Measurements from ENCODE around the gene GFOD1.
A peak's percentile ranks its signal among the peaks of the same experiment; 100 is the strongest.

The GFOD1 gene

DNA sequence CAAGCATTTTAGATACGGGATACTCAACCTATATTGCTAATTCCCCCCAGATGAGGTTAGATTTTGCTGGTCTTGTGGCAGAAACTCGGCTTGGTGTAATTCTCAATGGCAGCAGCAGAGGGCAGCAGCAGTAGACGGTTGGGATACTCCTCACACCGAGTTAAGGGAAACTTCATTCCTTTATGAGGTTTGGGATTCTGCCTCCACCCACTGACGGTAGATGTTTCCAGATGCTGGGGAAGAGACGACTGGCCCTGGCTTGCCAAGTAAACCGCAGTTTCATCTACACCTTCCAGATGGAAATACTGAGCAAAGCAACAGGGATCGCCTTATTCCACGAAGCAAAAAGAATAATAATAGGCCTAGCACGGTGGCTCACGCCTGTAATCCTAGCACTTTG lies 150.8 kb downstream of the GFOD1 start:
- DNase-seq (ENCODE audit: low spot score): peak; percentile 63
- TF ChIP-seq, protein P1, sequence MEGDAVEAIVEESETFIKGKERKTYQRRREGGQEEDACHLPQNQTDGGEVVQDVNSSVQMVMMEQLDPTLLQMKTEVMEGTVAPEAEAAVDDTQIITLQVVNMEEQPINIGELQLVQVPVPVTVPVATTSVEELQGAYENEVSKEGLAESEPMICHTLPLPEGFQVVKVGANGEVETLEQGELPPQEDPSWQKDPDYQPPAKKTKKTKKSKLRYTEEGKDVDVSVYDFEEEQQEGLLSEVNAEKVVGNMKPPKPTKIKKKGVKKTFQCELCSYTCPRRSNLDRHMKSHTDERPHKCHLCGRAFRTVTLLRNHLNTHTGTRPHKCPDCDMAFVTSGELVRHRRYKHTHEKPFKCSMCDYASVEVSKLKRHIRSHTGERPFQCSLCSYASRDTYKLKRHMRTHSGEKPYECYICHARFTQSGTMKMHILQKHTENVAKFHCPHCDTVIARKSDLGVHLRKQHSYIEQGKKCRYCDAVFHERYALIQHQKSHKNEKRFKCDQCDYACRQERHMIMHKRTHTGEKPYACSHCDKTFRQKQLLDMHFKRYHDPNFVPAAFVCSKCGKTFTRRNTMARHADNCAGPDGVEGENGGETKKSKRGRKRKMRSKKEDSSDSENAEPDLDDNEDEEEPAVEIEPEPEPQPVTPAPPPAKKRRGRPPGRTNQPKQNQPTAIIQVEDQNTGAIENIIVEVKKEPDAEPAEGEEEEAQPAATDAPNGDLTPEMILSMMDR (IDR thresholded peaks at IDR 0.05; ENCODE audit: extremely low read depth, insufficient read depth, missing control alignments): peak; percentile 86

GRCh38 chr6:13334953-13335352 lies 152.4 kb downstream of the GFOD1 start:
- TF ChIP-seq, protein P1 (IDR thresholded peaks at IDR 0.05; ENCODE audit: extremely low read depth, insufficient read depth, missing control alignments): no peak
- in situ Hi-C loops (cut with MboI; ENCODE audit: low pct_unique_long_range_greater_than_20kb, low sequenced_read_pairs, unreplicated experiment): loop anchor here (25.0 kb wide), 1 partner anchor 423 kb away; no protein-coding TSS in a partner anchor
- DNase-seq (ENCODE audit: low spot score): no peak

More for the DNA sequence above, 150.8 kb downstream of the GFOD1 start:
- in situ Hi-C loops (cut with MboI; ENCODE audit: low pct_unique_long_range_greater_than_20kb, low sequenced_read_pairs, unreplicated experiment): loop anchor here (25.0 kb wide), 1 partner anchor 424 kb away; no protein-coding TSS in a partner anchor

GRCh38 chr6:13332349-13332706 lies 155.1 kb downstream of the GFOD1 start:
- TF ChIP-seq, protein P1 (IDR thresholded peaks at IDR 0.05; ENCODE audit: extremely low read depth, insufficient read depth, missing control alignments): no peak
- in situ Hi-C loops (cut with MboI; ENCODE audit: low pct_unique_long_range_greater_than_20kb, low sequenced_read_pairs, unreplicated experiment): loop anchor here (25.0 kb wide), 1 partner anchor 420 kb away; no protein-coding TSS in a partner anchor
- no peak for DNase-seq (ENCODE audit: low spot score)

GRCh38 chr6:13331516-13332348 lies 155.7 kb downstream of the GFOD1 start:
- in situ Hi-C loops (cut with MboI; ENCODE audit: low pct_unique_long_range_greater_than_20kb, low sequenced_read_pairs, unreplicated experiment): loop anchor here (25.0 kb wide), 1 partner anchor 419 kb away; no protein-coding TSS in a partner anchor
- TF ChIP-seq, protein P1 (IDR thresholded peaks at IDR 0.05; ENCODE audit: extremely low read depth, insufficient read depth, missing control alignments): peak; percentile 57
- peak; percentile 42 for DNase-seq (ENCODE audit: low spot score)

DNA sequence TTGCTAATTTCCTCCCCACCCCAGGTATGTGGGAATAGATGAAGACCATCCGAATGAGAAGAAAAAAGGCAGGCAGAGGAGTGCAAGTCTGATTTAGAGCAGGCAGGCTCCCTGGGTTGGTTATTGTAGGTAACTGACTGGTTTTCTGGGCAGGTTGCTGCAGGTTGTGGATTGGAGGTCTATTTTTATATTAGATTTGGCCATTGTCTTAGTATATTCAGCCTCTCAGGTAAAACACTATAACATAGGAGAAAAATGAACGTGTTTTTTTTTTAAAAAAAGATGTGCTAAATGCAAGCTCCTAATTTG lies 158.6 kb downstream of the GFOD1 start:
- TF ChIP-seq, protein P1 (IDR thresholded peaks at IDR 0.05; ENCODE audit: extremely low read depth, insufficient read depth, missing control alignments): no peak
- in situ Hi-C loops (cut with MboI; ENCODE audit: low pct_unique_long_range_greater_than_20kb, low sequenced_read_pairs, unreplicated experiment): loop anchor here (25.0 kb wide), 1 partner anchor 417 kb away; no protein-coding TSS in a partner anchor
- DNase-seq (ENCODE audit: low spot score): no peak

- peak; percentile 92 for DNase-seq (ENCODE audit: low spot score)
- in situ Hi-C loops (cut with MboI; ENCODE audit: low pct_unique_long_range_greater_than_20kb, low sequenced_read_pairs, unreplicated experiment): loop anchor here (25.0 kb wide), 1 partner anchor 416 kb away; no protein-coding TSS in a partner anchor
- TF ChIP-seq, protein P1 (IDR thresholded peaks at IDR 0.05; ENCODE audit: extremely low read depth, insufficient read depth, missing control alignments): no peak
Measured at GRCh38 chr6:13328076-13328874, 159.1 kb downstream of the GFOD1 start, which contains the start of gene TBC1D7. Gene TBC1D7, minus strand, starts transcription at chr6:13328537. Its CDS starts 1,639 bp downstream, at chr6:13326898.
